GM23338 (cell line): Measurements from ENCODE around the gene MIA. TPM values are rescaled to one million over a fixed set of nuclear protein-coding genes. Genes with fewer than 3 reads are reported as not detected.

Experiments used
- ATAC-seq: fragments of 200-7000 bp; cut with Tn5 transposase; 3 replicates; pipeline ENCODE4 v1.9.1; 2020
- DNase-seq: peaks from one replicate; pipeline ENCODE4 v3.0.0-alpha.2; 2015; ENCODE audit warnings: low spot score
- H2AFZ ChIP-seq: fragments of 200-600 bp; sonication (generic); 2 replicates; pipeline ENCODE4 v1.8.0; 2016; ENCODE audit warnings: antibody characterized with exemption, mild to moderate bottlenecking, moderate library complexity
- H3F3A ChIP-seq: fragments of 200-600 bp; sonication (generic); replicated peaks from 2 replicates; pipeline ENCODE4 v1.8.0; 2017; ENCODE audit warnings: antibody characterized with exemption, mixed run types, low read depth
- H3K27ac ChIP-seq: fragments of 200-600 bp; sonication (generic); 2 replicates; pipeline ENCODE4 v1.6.1; 2016; ENCODE audit warnings: low read depth
- H3K27me3 ChIP-seq: fragments of 200-600 bp; sonication (generic); 2 replicates; pipeline ENCODE4 v1.8.0; 2016; ENCODE audit warnings: mild to moderate bottlenecking, mixed run types, moderate library complexity; ENCODE audit not compliant: insufficient read depth
- H3K36me3 ChIP-seq: fragments of 200-600 bp; sonication (generic); 2 replicates; pipeline ENCODE4 v1.8.0; 2016; ENCODE audit warnings: mild to moderate bottlenecking; ENCODE audit not compliant: insufficient read depth
- H3K4me1 ChIP-seq: fragments of 200-600 bp; sonication (generic); 2 replicates; pipeline ENCODE4 v1.8.0; 2016; ENCODE audit warnings: mild to moderate bottlenecking, moderate library complexity; ENCODE audit not compliant: insufficient read depth
- H3K4me2 ChIP-seq: fragments of 200-600 bp; sonication (generic); 2 replicates; pipeline ENCODE4 v1.7.1; 2017; ENCODE audit warnings: mixed run types
- H3K4me3 ChIP-seq: fragments of 200-600 bp; sonication (generic); 2 replicates; pipeline ENCODE4 v1.6.1; 2016; ENCODE audit warnings: mixed run types
- H3K79me2 ChIP-seq: fragments of 200-600 bp; sonication (generic); replicated peaks from 2 replicates; pipeline ENCODE4 v1.8.0; 2017; ENCODE audit warnings: mild to moderate bottlenecking; ENCODE audit not compliant: insufficient read depth
- H3K9me2 ChIP-seq: fragments of 200-600 bp; sonication (generic); 2 replicates; pipeline ENCODE4 v1.8.0; 2017; ENCODE audit not compliant: insufficient read depth
- H4K20me1 ChIP-seq: fragments of 200-600 bp; sonication (generic); replicated peaks from 2 replicates; pipeline ENCODE4 v1.8.0; 2017; ENCODE audit warnings: mild to moderate bottlenecking; ENCODE audit not compliant: insufficient read depth
- H3K27ac Mint-ChIP-seq: 2 replicates; pipeline ENCODE4 v1.8.0; 2020; ENCODE audit warnings: inconsistent platforms, mild to moderate bottlenecking, moderate library complexity, mixed read lengths
- H3K27me3 Mint-ChIP-seq: 3 replicates; pipeline ENCODE4 v1.8.0; 2022; ENCODE audit warnings: low read depth, mild to moderate bottlenecking, moderate library complexity, mixed read lengths, inconsistent platforms; ENCODE audit not compliant: insufficient read depth, poor library complexity
- H3K36me3 Mint-ChIP-seq: 3 replicates; pipeline ENCODE4 v1.8.0; 2021; ENCODE audit warnings: low read depth, mild to moderate bottlenecking, inconsistent platforms, moderate library complexity, mixed read lengths
- H3K4me1 Mint-ChIP-seq: 3 replicates; pipeline ENCODE4 v1.8.0; 2020; ENCODE audit warnings: mild to moderate bottlenecking, inconsistent platforms, mixed read lengths
- H3K4me3 Mint-ChIP-seq: 3 replicates; pipeline ENCODE4 v1.8.0; 2021; ENCODE audit warnings: moderate library complexity, mild to moderate bottlenecking, inconsistent platforms, mixed read lengths
- H3K9me3 Mint-ChIP-seq: 3 replicates; pipeline ENCODE4 v1.8.0; 2020; ENCODE audit warnings: moderate library complexity, mild to moderate bottlenecking, inconsistent platforms, mixed read lengths
- CREB1 ChIP-seq: fragments of 250-450 bp; sonication (Bioruptor Pico); IDR thresholded peaks from 2 replicates; pipeline ENCODE4 v1.5.0; 2020; ENCODE audit warnings: low read depth, mild to moderate bottlenecking, moderate library complexity
- EZH2 ChIP-seq: fragments of 200-600 bp; sonication (generic); IDR thresholded peaks from one replicate; pipeline ENCODE4 v1.8.0; 2017; ENCODE audit warnings: antibody characterized with exemption, mild to moderate bottlenecking, low read depth; ENCODE audit not compliant: unreplicated experiment
- EZH2phosphoT487 ChIP-seq: fragments of 200-600 bp; sonication (generic); IDR thresholded peaks from one replicate; pipeline ENCODE4 v1.8.1; 2018; ENCODE audit warnings: antibody characterized with exemption; ENCODE audit not compliant: unreplicated experiment
- JUNB ChIP-seq: IDR thresholded peaks from one replicate; pipeline ENCODE4 v1.6.1; 2016; ENCODE audit warnings: antibody characterized with exemption; ENCODE audit not compliant: unreplicated experiment
- NANOG ChIP-seq: IDR thresholded peaks from 2 replicates; pipeline ENCODE4 v1.6.1; 2016; ENCODE audit warnings: antibody characterized with exemption, borderline replicate concordance
- POLR2AphosphoS5 ChIP-seq: IDR thresholded peaks from 2 replicates; pipeline ENCODE4 v1.6.1; 2016; ENCODE audit warnings: antibody characterized with exemption, low read depth
- STAT1 ChIP-seq: IDR thresholded peaks from one replicate; pipeline ENCODE4 v1.6.1; 2016; ENCODE audit warnings: antibody characterized with exemption; ENCODE audit not compliant: unreplicated experiment
- ZNF114 ChIP-seq: fragments of 250-450 bp; sonication (Bioruptor Pico); IDR thresholded peaks from 2 replicates; pipeline ENCODE4 v1.5.0; 2020; ENCODE audit warnings: mild to moderate bottlenecking, moderate library complexity
- ZNF331 ChIP-seq: fragments of 250-450 bp; sonication (Bioruptor Pico); IDR thresholded peaks from 2 replicates; pipeline ENCODE4 v1.5.0; 2020; ENCODE audit warnings: low read depth, mild to moderate bottlenecking, moderate library complexity
- polyA plus RNA-seq: library from polyadenylated mRNA; unstranded; fragments of >200 nt; fragmentation: Nextera tagmentation; extraction: Ambion mirVana; gene quantifications from 2 replicates; pipeline ENCODE4 v1.2.1, GENCODE V29; 2016
- total RNA-seq: library from RNA; depleted of rRNA; stranded (reverse); fragments of >200 nt; shearing (Covaris generic); gene quantifications from 2 replicates; pipeline ENCODE4 v1.2.3, GENCODE V29; 2014
- TF ChIP-seq, protein P1 (sequence below): fragments of 250-450 bp; sonication (Bioruptor Pico); IDR thresholded peaks from 2 replicates; pipeline ENCODE4 v1.5.0; 2020; ENCODE audit warnings: mild to moderate bottlenecking, moderate library complexity
- TF ChIP-seq, protein P2 (sequence below), 2 experiments: fragments of 200-600 bp in 1 of 2; sonication (generic) in 1 of 2; conservative IDR thresholded peaks; 2 replicates each; pipeline versions ENCODE4 v1.5.1 to v1.6.1; 2016 to 2017; ENCODE audit warnings: antibody characterized with exemption in 2 of 2, low read depth in 2 of 2, mild to moderate bottlenecking in 2 of 2, moderate library complexity in 1 of 2
- TF ChIP-seq, protein P3 (sequence below): IDR thresholded peaks from one replicate; pipeline ENCODE4 v1.6.1; 2018; ENCODE audit warnings: antibody characterized with exemption; ENCODE audit not compliant: unreplicated experiment
- TF ChIP-seq, protein P4 (sequence below): IDR thresholded peaks from 2 replicates; pipeline ENCODE4 v1.6.1; 2016; ENCODE audit warnings: antibody characterized with exemption

MIA gene
- total and polyA plus RNA-seq, 2 experiments from 2014 or later = not detected

DNA sequence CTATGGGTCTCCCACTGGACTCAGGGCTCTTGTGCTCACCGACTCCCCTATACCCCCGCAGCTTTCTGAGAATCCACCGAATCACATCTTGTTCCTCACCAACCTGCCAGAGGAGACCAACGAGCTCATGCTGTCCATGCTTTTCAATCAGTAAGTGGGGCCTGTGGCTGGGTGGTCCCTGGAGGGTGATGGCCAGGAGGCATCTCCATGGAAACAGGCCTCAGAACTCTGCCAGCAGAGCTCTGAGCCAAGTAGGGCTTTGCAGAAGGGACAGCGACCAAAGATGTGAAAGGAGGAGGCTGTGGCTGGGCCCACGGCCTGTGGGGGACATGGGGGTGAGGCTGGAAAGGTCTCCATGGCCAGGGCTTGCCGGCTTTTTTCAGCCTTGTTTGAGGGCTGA, 11.8 kb upstream of the MIA start:
- no peak for TF ChIP-seq EZH2
- TF ChIP-seq, protein P1, sequence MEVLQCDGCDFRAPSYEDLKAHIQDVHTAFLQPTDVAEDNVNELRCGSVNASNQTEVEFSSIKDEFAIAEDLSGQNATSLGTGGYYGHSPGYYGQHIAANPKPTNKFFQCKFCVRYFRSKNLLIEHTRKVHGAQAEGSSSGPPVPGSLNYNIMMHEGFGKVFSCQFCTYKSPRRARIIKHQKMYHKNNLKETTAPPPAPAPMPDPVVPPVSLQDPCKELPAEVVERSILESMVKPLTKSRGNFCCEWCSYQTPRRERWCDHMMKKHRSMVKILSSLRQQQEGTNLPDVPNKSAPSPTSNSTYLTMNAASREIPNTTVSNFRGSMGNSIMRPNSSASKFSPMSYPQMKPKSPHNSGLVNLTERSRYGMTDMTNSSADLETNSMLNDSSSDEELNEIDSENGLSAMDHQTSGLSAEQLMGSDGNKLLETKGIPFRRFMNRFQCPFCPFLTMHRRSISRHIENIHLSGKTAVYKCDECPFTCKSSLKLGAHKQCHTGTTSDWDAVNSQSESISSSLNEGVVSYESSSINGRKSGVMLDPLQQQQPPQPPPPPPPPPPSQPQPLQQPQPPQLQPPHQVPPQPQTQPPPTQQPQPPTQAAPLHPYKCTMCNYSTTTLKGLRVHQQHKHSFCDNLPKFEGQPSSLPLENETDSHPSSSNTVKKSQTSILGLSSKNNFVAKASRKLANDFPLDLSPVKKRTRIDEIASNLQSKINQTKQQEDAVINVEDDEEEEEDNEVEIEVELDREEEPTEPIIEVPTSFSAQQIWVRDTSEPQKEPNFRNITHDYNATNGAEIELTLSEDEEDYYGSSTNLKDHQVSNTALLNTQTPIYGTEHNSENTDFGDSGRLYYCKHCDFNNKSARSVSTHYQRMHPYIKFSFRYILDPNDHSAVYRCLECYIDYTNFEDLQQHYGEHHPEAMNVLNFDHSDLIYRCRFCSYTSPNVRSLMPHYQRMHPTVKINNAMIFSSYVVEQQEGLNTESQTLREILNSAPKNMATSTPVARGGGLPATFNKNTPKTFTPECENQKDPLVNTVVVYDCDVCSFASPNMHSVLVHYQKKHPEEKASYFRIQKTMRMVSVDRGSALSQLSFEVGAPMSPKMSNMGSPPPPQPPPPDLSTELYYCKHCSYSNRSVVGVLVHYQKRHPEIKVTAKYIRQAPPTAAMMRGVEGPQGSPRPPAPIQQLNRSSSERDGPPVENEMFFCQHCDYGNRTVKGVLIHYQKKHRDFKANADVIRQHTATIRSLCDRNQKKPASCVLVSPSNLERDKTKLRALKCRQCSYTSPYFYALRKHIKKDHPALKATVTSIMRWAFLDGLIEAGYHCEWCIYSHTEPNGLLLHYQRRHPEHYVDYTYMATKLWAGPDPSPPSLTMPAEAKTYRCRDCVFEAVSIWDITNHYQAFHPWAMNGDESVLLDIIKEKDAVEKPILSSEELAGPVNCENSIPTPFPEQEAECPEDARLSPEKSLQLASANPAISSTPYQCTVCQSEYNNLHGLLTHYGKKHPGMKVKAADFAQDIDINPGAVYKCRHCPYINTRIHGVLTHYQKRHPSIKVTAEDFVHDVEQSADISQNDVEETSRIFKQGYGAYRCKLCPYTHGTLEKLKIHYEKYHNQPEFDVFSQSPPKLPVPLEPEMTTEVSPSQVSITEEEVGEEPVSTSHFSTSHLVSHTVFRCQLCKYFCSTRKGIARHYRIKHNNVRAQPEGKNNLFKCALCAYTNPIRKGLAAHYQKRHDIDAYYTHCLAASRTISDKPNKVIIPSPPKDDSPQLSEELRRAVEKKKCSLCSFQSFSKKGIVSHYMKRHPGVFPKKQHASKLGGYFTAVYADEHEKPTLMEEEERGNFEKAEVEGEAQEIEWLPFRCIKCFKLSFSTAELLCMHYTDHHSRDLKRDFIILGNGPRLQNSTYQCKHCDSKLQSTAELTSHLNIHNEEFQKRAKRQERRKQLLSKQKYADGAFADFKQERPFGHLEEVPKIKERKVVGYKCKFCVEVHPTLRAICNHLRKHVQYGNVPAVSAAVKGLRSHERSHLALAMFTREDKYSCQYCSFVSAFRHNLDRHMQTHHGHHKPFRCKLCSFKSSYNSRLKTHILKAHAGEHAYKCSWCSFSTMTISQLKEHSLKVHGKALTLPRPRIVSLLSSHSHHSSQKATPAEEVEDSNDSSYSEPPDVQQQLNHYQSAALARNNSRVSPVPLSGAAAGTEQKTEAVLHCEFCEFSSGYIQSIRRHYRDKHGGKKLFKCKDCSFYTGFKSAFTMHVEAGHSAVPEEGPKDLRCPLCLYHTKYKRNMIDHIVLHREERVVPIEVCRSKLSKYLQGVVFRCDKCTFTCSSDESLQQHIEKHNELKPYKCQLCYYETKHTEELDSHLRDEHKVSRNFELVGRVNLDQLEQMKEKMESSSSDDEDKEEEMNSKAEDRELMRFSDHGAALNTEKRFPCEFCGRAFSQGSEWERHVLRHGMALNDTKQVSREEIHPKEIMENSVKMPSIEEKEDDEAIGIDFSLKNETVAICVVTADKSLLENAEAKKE (CRISPR knock-in tag) = no peak
- TF ChIP-seq ZNF114 = no peak
- no peak for TF ChIP-seq EZH2phosphoT487
- TF ChIP-seq JUNB = no peak
- TF ChIP-seq, protein P2, sequence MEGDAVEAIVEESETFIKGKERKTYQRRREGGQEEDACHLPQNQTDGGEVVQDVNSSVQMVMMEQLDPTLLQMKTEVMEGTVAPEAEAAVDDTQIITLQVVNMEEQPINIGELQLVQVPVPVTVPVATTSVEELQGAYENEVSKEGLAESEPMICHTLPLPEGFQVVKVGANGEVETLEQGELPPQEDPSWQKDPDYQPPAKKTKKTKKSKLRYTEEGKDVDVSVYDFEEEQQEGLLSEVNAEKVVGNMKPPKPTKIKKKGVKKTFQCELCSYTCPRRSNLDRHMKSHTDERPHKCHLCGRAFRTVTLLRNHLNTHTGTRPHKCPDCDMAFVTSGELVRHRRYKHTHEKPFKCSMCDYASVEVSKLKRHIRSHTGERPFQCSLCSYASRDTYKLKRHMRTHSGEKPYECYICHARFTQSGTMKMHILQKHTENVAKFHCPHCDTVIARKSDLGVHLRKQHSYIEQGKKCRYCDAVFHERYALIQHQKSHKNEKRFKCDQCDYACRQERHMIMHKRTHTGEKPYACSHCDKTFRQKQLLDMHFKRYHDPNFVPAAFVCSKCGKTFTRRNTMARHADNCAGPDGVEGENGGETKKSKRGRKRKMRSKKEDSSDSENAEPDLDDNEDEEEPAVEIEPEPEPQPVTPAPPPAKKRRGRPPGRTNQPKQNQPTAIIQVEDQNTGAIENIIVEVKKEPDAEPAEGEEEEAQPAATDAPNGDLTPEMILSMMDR (conservative IDR thresholded peaks at IDR 0.05; ENCODE audit: low read depth in 2 of 2) = no peak
- TF ChIP-seq, protein P3, sequence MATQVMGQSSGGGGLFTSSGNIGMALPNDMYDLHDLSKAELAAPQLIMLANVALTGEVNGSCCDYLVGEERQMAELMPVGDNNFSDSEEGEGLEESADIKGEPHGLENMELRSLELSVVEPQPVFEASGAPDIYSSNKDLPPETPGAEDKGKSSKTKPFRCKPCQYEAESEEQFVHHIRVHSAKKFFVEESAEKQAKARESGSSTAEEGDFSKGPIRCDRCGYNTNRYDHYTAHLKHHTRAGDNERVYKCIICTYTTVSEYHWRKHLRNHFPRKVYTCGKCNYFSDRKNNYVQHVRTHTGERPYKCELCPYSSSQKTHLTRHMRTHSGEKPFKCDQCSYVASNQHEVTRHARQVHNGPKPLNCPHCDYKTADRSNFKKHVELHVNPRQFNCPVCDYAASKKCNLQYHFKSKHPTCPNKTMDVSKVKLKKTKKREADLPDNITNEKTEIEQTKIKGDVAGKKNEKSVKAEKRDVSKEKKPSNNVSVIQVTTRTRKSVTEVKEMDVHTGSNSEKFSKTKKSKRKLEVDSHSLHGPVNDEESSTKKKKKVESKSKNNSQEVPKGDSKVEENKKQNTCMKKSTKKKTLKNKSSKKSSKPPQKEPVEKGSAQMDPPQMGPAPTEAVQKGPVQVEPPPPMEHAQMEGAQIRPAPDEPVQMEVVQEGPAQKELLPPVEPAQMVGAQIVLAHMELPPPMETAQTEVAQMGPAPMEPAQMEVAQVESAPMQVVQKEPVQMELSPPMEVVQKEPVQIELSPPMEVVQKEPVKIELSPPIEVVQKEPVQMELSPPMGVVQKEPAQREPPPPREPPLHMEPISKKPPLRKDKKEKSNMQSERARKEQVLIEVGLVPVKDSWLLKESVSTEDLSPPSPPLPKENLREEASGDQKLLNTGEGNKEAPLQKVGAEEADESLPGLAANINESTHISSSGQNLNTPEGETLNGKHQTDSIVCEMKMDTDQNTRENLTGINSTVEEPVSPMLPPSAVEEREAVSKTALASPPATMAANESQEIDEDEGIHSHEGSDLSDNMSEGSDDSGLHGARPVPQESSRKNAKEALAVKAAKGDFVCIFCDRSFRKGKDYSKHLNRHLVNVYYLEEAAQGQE = no peak
- TF ChIP-seq NANOG = no peak
- no peak for TF ChIP-seq CREB1 (CRISPR knock-in tag)
- TF ChIP-seq POLR2AphosphoS5 = no peak
- no peak for TF ChIP-seq ZNF331 (CRISPR knock-in tag)
- TF ChIP-seq, protein P4, sequence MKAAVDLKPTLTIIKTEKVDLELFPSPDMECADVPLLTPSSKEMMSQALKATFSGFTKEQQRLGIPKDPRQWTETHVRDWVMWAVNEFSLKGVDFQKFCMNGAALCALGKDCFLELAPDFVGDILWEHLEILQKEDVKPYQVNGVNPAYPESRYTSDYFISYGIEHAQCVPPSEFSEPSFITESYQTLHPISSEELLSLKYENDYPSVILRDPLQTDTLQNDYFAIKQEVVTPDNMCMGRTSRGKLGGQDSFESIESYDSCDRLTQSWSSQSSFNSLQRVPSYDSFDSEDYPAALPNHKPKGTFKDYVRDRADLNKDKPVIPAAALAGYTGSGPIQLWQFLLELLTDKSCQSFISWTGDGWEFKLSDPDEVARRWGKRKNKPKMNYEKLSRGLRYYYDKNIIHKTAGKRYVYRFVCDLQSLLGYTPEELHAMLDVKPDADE = no peak
- no peak for TF ChIP-seq STAT1
- no peak overlapping the region for H3K4me2 ChIP-seq
- no peaks in the 10 kb centered on the region for H3K9me2 ChIP-seq
- no peak overlapping the region for H3K4me3 Mint-ChIP-seq
- ATAC-seq = no peak
- no peak overlapping the region for H3K27ac ChIP-seq
- H3K79me2 ChIP-seq = peaks cover 23% of the 10 kb centered on the region; the same call in 1 of the 2 replicates
- no peaks in the 10 kb centered on the region for H3K4me1 ChIP-seq
- no peak overlapping the region for H2AFZ ChIP-seq
- H3K9me3 Mint-ChIP-seq = no peaks in the 10 kb centered on the region
- peaks cover 71% of the 10 kb centered on the region for H3K36me3 ChIP-seq
- peaks cover 86% of the 10 kb centered on the region for H3K36me3 Mint-ChIP-seq
- H3K27ac Mint-ChIP-seq = no peak overlapping the region
- peaks cover 2% of the 10 kb centered on the region for H3K27me3 Mint-ChIP-seq
- peaks cover 38% of the 10 kb centered on the region for H4K20me1 ChIP-seq
- no peaks in the 10 kb centered on the region for H3K27me3 ChIP-seq
- H3F3A ChIP-seq = peaks cover 54% of the 10 kb centered on the region
- no peak for DNase-seq
- H3K4me1 Mint-ChIP-seq = no peaks in the 10 kb centered on the region
- H3K4me3 ChIP-seq = no peak overlapping the region
